ENCODE results near the gene ZDHHC20. TPM values are rescaled to one million over a fixed set of nuclear protein-coding genes. Genes with fewer than 3 reads are reported as not detected.

ZDHHC20 gene
- total RNA-seq, 4 donors from 2014 or later: 37.9 to 88.1 (median 58.7) TPM

- no peak for TF ChIP-seq CTCF (IDR thresholded peaks at IDR 0.05; ENCODE audit: low read depth)
Observed at GRCh38 chr13:21328201-21328600, 130.9 kb downstream of the ZDHHC20 start.

- no peak for TF ChIP-seq CTCF (IDR thresholded peaks at IDR 0.05; ENCODE audit: low read depth)
Observed at GRCh38 chr13:21326155-21327031, 132.7 kb downstream of the ZDHHC20 start.

- no peak for TF ChIP-seq CTCF (IDR thresholded peaks at IDR 0.05; ENCODE audit: low read depth)
Observed at GRCh38 chr13:21324803-21325202, 134.3 kb downstream of the ZDHHC20 start.

GRCh38 chr13:21322988-21323387 is 136.1 kb downstream of the ZDHHC20 start:
- TF ChIP-seq CTCF (IDR thresholded peaks at IDR 0.05; ENCODE audit: low read depth): no peak

Small RNAs within 50 kb of the gene (small RNA-seq; reads per million reads assigned to genes)
- not detected for gene RNA5SP25

Other genes starting within 250 kb of the ZDHHC20 start
- 10 to 100 TPM; 25.1 to 76.1 (median 40.5) TPM for gene MICU2, start 144.9 kb upstream of the ZDHHC20 start, total RNA-seq
- gene FGF9, start 211.8 kb upstream of the ZDHHC20 start, total RNA-seq: under 1 TPM in 3 of 4 donors, not detected in 1; 0.22 to 0.82 (median 0.38) TPM

Data from subcutaneous adipose tissue (tissue), 4 donors.